Adrenal gland (tissue), 5 donors: ENCODE results near the gene STAB2.

Source experiments
- POLR2A ChIP-seq, 2 donors: fragments of 450-650 bp; IDR thresholded peaks; one replicate each; pipeline ENCODE4 v1.6.1; 2017; ENCODE audit warnings: antibody characterized with exemption in 2 of 2, mild to moderate bottlenecking in 2 of 2, moderate library complexity in 1 of 2
- TF ChIP-seq, protein P1 (sequence below), 6 experiments: fragments of 450-650 bp in 4 of 6; fragments of 200-600 bp in 2 of 6; sonication (generic) in 1 of 6; IDR thresholded peaks; 1 replicate in 5 of 6; 2 replicates in 1 of 6; pipeline versions ENCODE4 v1.5.1 to v1.8.0; 2016 to 2021; ENCODE audit warnings: antibody characterized with exemption in 6 of 6, mild to moderate bottlenecking in 2 of 6, moderate library complexity in 1 of 6
- donor health status: DM: no; HTN: no; CAD: no.

GRCh38 chr12:103623716-103624115 lies 36.6 kb downstream of the STAB2 start:
- TF ChIP-seq, protein P1, sequence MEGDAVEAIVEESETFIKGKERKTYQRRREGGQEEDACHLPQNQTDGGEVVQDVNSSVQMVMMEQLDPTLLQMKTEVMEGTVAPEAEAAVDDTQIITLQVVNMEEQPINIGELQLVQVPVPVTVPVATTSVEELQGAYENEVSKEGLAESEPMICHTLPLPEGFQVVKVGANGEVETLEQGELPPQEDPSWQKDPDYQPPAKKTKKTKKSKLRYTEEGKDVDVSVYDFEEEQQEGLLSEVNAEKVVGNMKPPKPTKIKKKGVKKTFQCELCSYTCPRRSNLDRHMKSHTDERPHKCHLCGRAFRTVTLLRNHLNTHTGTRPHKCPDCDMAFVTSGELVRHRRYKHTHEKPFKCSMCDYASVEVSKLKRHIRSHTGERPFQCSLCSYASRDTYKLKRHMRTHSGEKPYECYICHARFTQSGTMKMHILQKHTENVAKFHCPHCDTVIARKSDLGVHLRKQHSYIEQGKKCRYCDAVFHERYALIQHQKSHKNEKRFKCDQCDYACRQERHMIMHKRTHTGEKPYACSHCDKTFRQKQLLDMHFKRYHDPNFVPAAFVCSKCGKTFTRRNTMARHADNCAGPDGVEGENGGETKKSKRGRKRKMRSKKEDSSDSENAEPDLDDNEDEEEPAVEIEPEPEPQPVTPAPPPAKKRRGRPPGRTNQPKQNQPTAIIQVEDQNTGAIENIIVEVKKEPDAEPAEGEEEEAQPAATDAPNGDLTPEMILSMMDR (IDR thresholded peaks at IDR 0.05), result no peak
- TF ChIP-seq POLR2A (IDR thresholded peaks at IDR 0.05), result no peak
